ENCODE results near the gene ROGDI. TPM values are rescaled to one million over a fixed set of nuclear protein-coding genes. Genes with fewer than 3 reads are reported as not detected.

The ROGDI gene
- total and polyA plus RNA-seq, 2 of the 13 experiments (the other 11 are each of a cell fraction or from before 2014, with no cell fraction given): 19.2 to 42.1 TPM

GRCh38 chr16:4811242-4811641, 8.8 kb upstream of the ROGDI start:
- FAIRE-seq (no peak), ATAC-seq (no peak; the same call in 1 of the 3 replicates), DNase-seq (ENCODE audit: low spot score) (no peak)
- in situ Hi-C loops (cut with HindIII; ENCODE audit: extremely low pct_ligation_motif_present, low pct_unique_long_range_greater_than_20kb): no loop called here
- Histone ChIP-seq H3K4me1 (ENCODE audit: insufficient read depth, low read length) (no peaks in the 10 kb centered on the region), H3K27ac (ENCODE audit: extremely low read length, insufficient read depth, low read length) (no peak overlapping the region), H3K9me3 (ENCODE audit: low read length) (no peaks in the 10 kb centered on the region), H3K27me3 (ENCODE audit: control insufficient read depth in 1 of 2, insufficient read depth in 2 of 2, low read length in 2 of 2) (no peaks in the 10 kb centered on the region), H3K36me3 (replicated peaks in 1 of 2; ENCODE audit: control insufficient read depth in 1 of 2, insufficient read depth in 2 of 2, low read length in 2 of 2) (peaks cover 20 to 65% of the 10 kb centered on the region in 2 experiments), H3K4me3 (replicated peaks in 1 of 3; ENCODE audit: insufficient read depth in 1 of 3, low read depth in 2 of 3, low read length in 3 of 3) (no peak overlapping the region), H2AFZ (ENCODE audit: low read length) (no peak overlapping the region), H3K4me2 (ENCODE audit: low read depth, low read length) (no peak overlapping the region), H3K9ac (ENCODE audit: insufficient read depth, low read depth, low read length) (no peak overlapping the region), H3K79me2 (ENCODE audit: insufficient read depth, low read length) (no peaks in the 10 kb centered on the region), H4K20me1 (ENCODE audit: insufficient read depth, low read length) (no peaks in the 10 kb centered on the region)
- intact Hi-C loops (cut with micrococcal nuclease; ENCODE audit: unreplicated experiment): no loop called here
- 95% methylated on average over 3 of the region's 3 CpGs for WGBS (ENCODE audit: low lambda C conversion rate)
- ChIA-PET CTCF (ENCODE audit: low intra/inter-chr PET ratio, low total read pairs) (no interaction called here), POLR2A (no interaction called here)
- BruUV-seq (replicated peaks): no TSS peak
- TF ChIP-seq ZNF546 (CRISPR knock-in tag; conservative IDR thresholded peaks at IDR 0.05) (no peak), ZNF562 (CRISPR knock-in tag; IDR thresholded peaks at IDR 0.05; ENCODE audit: borderline replicate concordance) (no peak), FOXA1 (IDR thresholded peaks at IDR 0.05) (no peak), FOXA1 (CRISPR knock-in tag; IDR thresholded peaks at IDR 0.05) (no peak), NR2F2 (IDR thresholded peaks at IDR 0.05; ENCODE audit: borderline replicate concordance, low read depth) (no peak)
- TF ChIP-seq, protein P1, sequence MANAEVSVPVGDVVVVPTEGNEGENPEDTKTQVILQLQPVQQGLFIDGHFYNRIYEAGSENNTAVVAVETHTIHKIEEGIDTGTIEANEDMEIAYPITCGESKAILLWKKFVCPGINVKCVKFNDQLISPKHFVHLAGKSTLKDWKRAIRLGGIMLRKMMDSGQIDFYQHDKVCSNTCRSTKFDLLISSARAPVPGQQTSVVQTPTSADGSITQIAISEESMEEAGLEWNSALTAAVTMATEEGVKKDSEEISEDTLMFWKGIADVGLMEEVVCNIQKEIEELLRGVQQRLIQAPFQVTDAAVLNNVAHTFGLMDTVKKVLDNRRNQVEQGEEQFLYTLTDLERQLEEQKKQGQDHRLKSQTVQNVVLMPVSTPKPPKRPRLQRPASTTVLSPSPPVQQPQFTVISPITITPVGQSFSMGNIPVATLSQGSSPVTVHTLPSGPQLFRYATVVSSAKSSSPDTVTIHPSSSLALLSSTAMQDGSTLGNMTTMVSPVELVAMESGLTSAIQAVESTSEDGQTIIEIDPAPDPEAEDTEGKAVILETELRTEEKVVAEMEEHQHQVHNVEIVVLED (CRISPR knock-in tag; IDR thresholded peaks at IDR 0.05; ENCODE audit: borderline replicate concordance): no peak

DNA sequence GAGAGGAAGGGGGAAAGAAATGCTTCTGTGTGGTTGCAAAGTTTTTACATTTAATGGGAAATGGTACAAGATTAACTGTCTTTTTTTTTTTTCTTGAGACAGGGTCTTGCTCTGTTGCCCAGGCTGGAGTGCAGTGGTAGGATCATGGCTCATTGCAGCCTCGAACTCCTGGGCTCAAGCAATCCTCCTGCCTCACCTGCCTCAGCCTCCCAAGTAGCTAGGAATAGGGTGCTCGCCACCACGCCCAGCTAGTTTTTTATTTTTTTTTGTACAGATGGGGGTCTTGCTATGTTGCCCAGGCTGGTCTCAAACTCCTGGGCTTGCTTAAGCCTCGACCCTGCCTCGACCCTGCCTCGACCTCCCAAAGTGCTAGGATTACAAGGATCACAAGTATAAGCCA, 3.8 kb upstream of the ROGDI start:
- Histone ChIP-seq H3K27ac (ENCODE audit: extremely low read length, insufficient read depth, low read length) (no peak overlapping the region), H3K4me2 (ENCODE audit: low read depth, low read length) (no peak overlapping the region), H2AFZ (ENCODE audit: low read length) (no peak overlapping the region), H3K9ac (ENCODE audit: insufficient read depth, low read depth, low read length) (no peak overlapping the region), H3K27me3 (ENCODE audit: control insufficient read depth in 1 of 2, insufficient read depth in 2 of 2, low read length in 2 of 2) (no peaks in the 10 kb centered on the region), H3K4me1 (ENCODE audit: insufficient read depth, low read length) (peaks cover 8% of the 10 kb centered on the region), H3K36me3 (replicated peaks in 1 of 2; ENCODE audit: control insufficient read depth in 1 of 2, insufficient read depth in 2 of 2, low read length in 2 of 2) (peaks cover 3 to 41% of the 10 kb centered on the region in 2 experiments; a peak in 4 of 5 replicates), H3K79me2 (ENCODE audit: insufficient read depth, low read length) (no peaks in the 10 kb centered on the region), H4K20me1 (ENCODE audit: insufficient read depth, low read length) (no peaks in the 10 kb centered on the region), H3K9me3 (ENCODE audit: low read length) (no peaks in the 10 kb centered on the region), H3K4me3 (replicated peaks in 1 of 3; ENCODE audit: insufficient read depth in 1 of 3, low read depth in 2 of 3, low read length in 3 of 3) (no peak overlapping the region)
- TF ChIP-seq FOXM1 (CRISPR knock-in tag; IDR thresholded peaks at IDR 0.05) (no peak), NFATC3 (CRISPR knock-in tag; IDR thresholded peaks at IDR 0.05) (no peak), PCBP2 (optimal IDR thresholded peaks at IDR 0.05; ENCODE audit: low read depth, low read length, poor library complexity, severe bottlenecking) (no peak), ZNF121 (CRISPR knock-in tag; IDR thresholded peaks at IDR 0.05) (peak; percentile 74), HNRNPUL1 (IDR thresholded peaks at IDR 0.05; ENCODE audit: low read depth, low read length) (no peak)
- in situ Hi-C loops (cut with HindIII; ENCODE audit: extremely low pct_ligation_motif_present, low pct_unique_long_range_greater_than_20kb) (no loop called here), intact Hi-C loops (cut with micrococcal nuclease; ENCODE audit: unreplicated experiment) (no loop called here)
- no peak for ATAC-seq
- no TSS peak for BruUV-seq (replicated peaks)
- no peak for DNase-seq (ENCODE audit: low spot score)
- CTCF ChIA-PET (ENCODE audit: low intra/inter-chr PET ratio, low total read pairs): no interaction called here
- no peak for FAIRE-seq
- POLR2A ChIA-PET: no interaction called here
- WGBS (ENCODE audit: low lambda C conversion rate): 96% methylated on average over 6 of the region's 6 CpGs
